NB4 (cell line): ENCODE results near the gene SGMS2.

Experiments used
- MYC ChIP-seq: IDR thresholded peaks from 2 replicates; pipeline ENCODE4 v1.6.1; 2011; ENCODE audit warnings: low read depth, low read length
- POLR2A ChIP-seq: IDR thresholded peaks from 2 replicates; pipeline ENCODE4 v1.6.1; 2011; ENCODE audit warnings: mild to moderate bottlenecking; ENCODE audit not compliant: insufficient read length; ENCODE audit errors: extremely low read depth
- TF ChIP-seq, protein P1 (sequence below): IDR thresholded peaks from one replicate; pipeline ENCODE4 v1.5.1; 2012; ENCODE audit warnings: low read depth, low read length
- TF ChIP-seq, protein P2 (sequence below): IDR thresholded peaks from 2 replicates; pipeline ENCODE4 v1.6.1; 2011; ENCODE audit warnings: low read depth, low read length

DNA sequence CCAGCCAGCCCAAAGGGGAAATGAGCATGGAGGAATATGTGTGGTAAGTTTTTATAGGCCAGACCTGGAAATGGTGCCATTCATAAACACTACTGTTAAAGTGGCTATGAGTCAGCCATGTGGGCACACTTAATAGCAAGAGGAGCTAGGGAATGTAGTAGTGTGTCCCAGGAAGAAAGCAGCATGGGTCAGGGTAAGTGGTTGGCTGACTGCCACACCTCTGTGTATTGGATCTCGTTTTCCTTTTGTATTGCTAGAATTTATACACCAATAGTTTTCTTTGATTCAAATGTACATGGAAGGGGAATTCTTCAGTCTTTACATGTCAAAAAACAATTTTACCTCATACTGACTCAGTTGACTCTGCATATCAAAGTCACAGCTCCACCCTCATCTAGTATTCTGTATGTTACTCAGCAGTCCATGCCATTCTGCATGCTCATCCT, 22.9 kb upstream of the SGMS2 start:
- TF ChIP-seq, protein P1, sequence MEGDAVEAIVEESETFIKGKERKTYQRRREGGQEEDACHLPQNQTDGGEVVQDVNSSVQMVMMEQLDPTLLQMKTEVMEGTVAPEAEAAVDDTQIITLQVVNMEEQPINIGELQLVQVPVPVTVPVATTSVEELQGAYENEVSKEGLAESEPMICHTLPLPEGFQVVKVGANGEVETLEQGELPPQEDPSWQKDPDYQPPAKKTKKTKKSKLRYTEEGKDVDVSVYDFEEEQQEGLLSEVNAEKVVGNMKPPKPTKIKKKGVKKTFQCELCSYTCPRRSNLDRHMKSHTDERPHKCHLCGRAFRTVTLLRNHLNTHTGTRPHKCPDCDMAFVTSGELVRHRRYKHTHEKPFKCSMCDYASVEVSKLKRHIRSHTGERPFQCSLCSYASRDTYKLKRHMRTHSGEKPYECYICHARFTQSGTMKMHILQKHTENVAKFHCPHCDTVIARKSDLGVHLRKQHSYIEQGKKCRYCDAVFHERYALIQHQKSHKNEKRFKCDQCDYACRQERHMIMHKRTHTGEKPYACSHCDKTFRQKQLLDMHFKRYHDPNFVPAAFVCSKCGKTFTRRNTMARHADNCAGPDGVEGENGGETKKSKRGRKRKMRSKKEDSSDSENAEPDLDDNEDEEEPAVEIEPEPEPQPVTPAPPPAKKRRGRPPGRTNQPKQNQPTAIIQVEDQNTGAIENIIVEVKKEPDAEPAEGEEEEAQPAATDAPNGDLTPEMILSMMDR = no peak
- TF ChIP-seq MYC (no peak), POLR2A (no peak)
- TF ChIP-seq, protein P2, sequence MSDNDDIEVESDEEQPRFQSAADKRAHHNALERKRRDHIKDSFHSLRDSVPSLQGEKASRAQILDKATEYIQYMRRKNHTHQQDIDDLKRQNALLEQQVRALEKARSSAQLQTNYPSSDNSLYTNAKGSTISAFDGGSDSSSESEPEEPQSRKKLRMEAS = no peak
